HepG2 (cell line): ENCODE data around the gene GPHN. TPM values are rescaled to one million over a fixed set of nuclear protein-coding genes. Genes with fewer than 3 reads are reported as not detected.

ENCODE experiments used
- ARID3A ChIP-seq: IDR thresholded peaks from 2 replicates; pipeline ENCODE4 v1.6.1; 2012; ENCODE audit warnings: low read depth, low read length, improper control_type of control experiment
- ARNT ChIP-seq: fragments of 450-650 bp; IDR thresholded peaks from 2 replicates; pipeline ENCODE4 v1.6.1; 2017
- ATM ChIP-seq: fragments of 450-650 bp; IDR thresholded peaks from 2 replicates; pipeline ENCODE4 v1.7.1; 2017; ENCODE audit warnings: mild to moderate bottlenecking, borderline replicate concordance
- CERS6 ChIP-seq: sonication (generic); formaldehyde crosslinking; IDR thresholded peaks from 2 replicates; pipeline ENCODE4 v1.5.0; 2020; ENCODE audit warnings: missing genetic modification reagents
- DDIT3 ChIP-seq: sonication (generic); formaldehyde crosslinking; IDR thresholded peaks from 2 replicates; pipeline ENCODE4 v1.4.0; 2020; ENCODE audit warnings: mild to moderate bottlenecking, missing genetic modification reagents
- GATAD2A ChIP-seq: IDR thresholded peaks from 2 replicates; pipeline ENCODE4 v1.6.1; 2016
- LRRFIP1 ChIP-seq: sonication (generic); formaldehyde crosslinking; conservative IDR thresholded peaks from 2 replicates; pipeline ENCODE4 v1.4.0; 2020; ENCODE audit warnings: missing genetic modification reagents
- MEIS2 ChIP-seq: sonication (generic); formaldehyde crosslinking; IDR thresholded peaks from 2 replicates; pipeline ENCODE4 v1.9.0; 2021; ENCODE audit warnings: mild to moderate bottlenecking, missing genetic modification reagents
- MTF2 ChIP-seq: sonication (generic); formaldehyde crosslinking; IDR thresholded peaks from 2 replicates; pipeline ENCODE4 v1.5.0; 2020; ENCODE audit warnings: missing genetic modification reagents, borderline replicate concordance
- NR2F6 ChIP-seq, 2 experiments: IDR thresholded peaks; 2 replicates each; pipeline ENCODE4 v1.6.1; 2016; ENCODE audit warnings: antibody characterized with exemption in 1 of 2, mild to moderate bottlenecking in 1 of 2
- ZMAT3 ChIP-seq: sonication (generic); formaldehyde crosslinking; conservative IDR thresholded peaks from 2 replicates; pipeline ENCODE4 v1.7.0; 2021; ENCODE audit warnings: missing genetic modification reagents
- ZNF101 ChIP-seq: sonication (generic); formaldehyde crosslinking; IDR thresholded peaks from 2 replicates; pipeline ENCODE4 v1.4.0; 2020; ENCODE audit warnings: mild to moderate bottlenecking, low read depth, missing genetic modification reagents, borderline replicate concordance
- ZNF234 ChIP-seq: sonication (generic); formaldehyde crosslinking; conservative IDR thresholded peaks from 2 replicates; pipeline ENCODE4 v1.5.1; 2020; ENCODE audit warnings: mild to moderate bottlenecking, missing genetic modification reagents
- ZNF326 ChIP-seq: sonication (generic); formaldehyde crosslinking; IDR thresholded peaks from 2 replicates; pipeline ENCODE4 v1.4.0; 2020; ENCODE audit warnings: missing genetic modification reagents, borderline replicate concordance
- polyA plus RNA-seq, 8 experiments: library from polyadenylated mRNA; depleted of rRNA in 3 of 8; stranded (reverse) in 7 of 8; unstranded in 1 of 8; fragments of >200 nt; fragmentation: Illumina TruSeq in 4 of 8; extraction: Trizol in 4 of 8; gene quantifications; 2 replicates each; pipeline versions ENCODE4 v1.2.1 to v1.2.3, GENCODE V29; 2011 to 2016; ENCODE audit warnings: low read depth in 4 of 8, missing spikeins in 1 of 8, mixed read lengths in 1 of 8; ENCODE audit not compliant: insufficient read depth in 1 of 8
- total RNA-seq, 5 experiments: library from RNA; depleted of rRNA; stranded (reverse); fragments of >200 nt; fragmentation: Illumina TruSeq; extraction: Trizol; gene quantifications; 2 replicates each; pipeline ENCODE4 v1.2.3, GENCODE V29; 2016; ENCODE audit warnings: low read depth in 1 of 5

The GPHN gene
- total and polyA plus RNA-seq, 2 of the 13 experiments (the other 11 are each of a cell fraction or from before 2014, with no cell fraction given) = 12.7 to 19.2 TPM

GRCh38 chr14:66857867-66858266, 349.9 kb downstream of the GPHN start (continued):
- TF ChIP-seq NR2F6 (IDR thresholded peaks at IDR 0.05) (no peak), NR2F6 (CRISPR knock-in tag; IDR thresholded peaks at IDR 0.05) (no peak), ZNF326 (CRISPR knock-in tag) (no peak), ZNF234 (CRISPR knock-in tag) (no peak), LRRFIP1 (no peak), MEIS2 (CRISPR knock-in tag) (no peak), MTF2 (CRISPR knock-in tag) (no peak), ATM (no peak), ARID3A (no peak), CERS6 (no peak), GATAD2A (CRISPR knock-in tag) (no peak), DDIT3 (no peak), ZNF101 (no peak), ZMAT3 (CRISPR knock-in tag) (no peak), ARNT (no peak)
